ENCODE results near the gene SRP14.

Gene SRP14

GRCh38 chr15:40084650-40085049 is 45.7 kb upstream of the SRP14 start:
- no peaks in the 10 kb centered on the region for H3K79me2 ChIP-seq (ENCODE audit: insufficient read depth, low read depth)
- H3K4me2 ChIP-seq, result no peak overlapping the region
- no peak overlapping the region for H3K9ac ChIP-seq
- H3K27ac ChIP-seq, result no peak overlapping the region
- H3K27me3 ChIP-seq (ENCODE audit: insufficient read depth, low read depth), result no peaks in the 10 kb centered on the region
- no peak for TF ChIP-seq CTCF (conservative IDR thresholded peaks at IDR 0.05; ENCODE audit: low read depth, low read length)
- H3K4me1 ChIP-seq (ENCODE audit: low read depth, poor library complexity, severe bottlenecking), result peaks cover 37% of the 10 kb centered on the region
- no peaks in the 10 kb centered on the region for H3K36me3 ChIP-seq (ENCODE audit: insufficient read depth)
- no peak overlapping the region for H2AFZ ChIP-seq (ENCODE audit: low read depth)
- H3K4me3 ChIP-seq (IDR thresholded peaks at IDR 0.05; ENCODE audit: insufficient read depth, low read depth, low read length), result no peak overlapping the region
- no peaks in the 10 kb centered on the region for H4K20me1 ChIP-seq (ENCODE audit: insufficient read depth)

GRCh38 chr15:40082195-40082883 is 43.4 kb upstream of the SRP14 start:
- Histone ChIP-seq H4K20me1 (ENCODE audit: insufficient read depth) (no peaks in the 10 kb centered on the region), H3K4me3 (IDR thresholded peaks at IDR 0.05; ENCODE audit: insufficient read depth, low read depth, low read length) (no peak overlapping the region), H3K27ac (no peak overlapping the region), H3K4me2 (peak overlapping the region; percentile 40; the same call in 1 of the 2 replicates), H3K9ac (no peak overlapping the region), H3K79me2 (ENCODE audit: insufficient read depth, low read depth) (no peaks in the 10 kb centered on the region), H3K27me3 (ENCODE audit: insufficient read depth, low read depth) (no peaks in the 10 kb centered on the region), H2AFZ (ENCODE audit: low read depth) (peak overlapping the region; percentile 58; the same call in 1 of the 2 replicates), H3K4me1 (ENCODE audit: low read depth, poor library complexity, severe bottlenecking) (peaks cover 16% of the 10 kb centered on the region), H3K36me3 (ENCODE audit: insufficient read depth) (no peaks in the 10 kb centered on the region)
- no peak for TF ChIP-seq CTCF (conservative IDR thresholded peaks at IDR 0.05; ENCODE audit: low read depth, low read length)

GRCh38 chr15:40081691-40082194 is 42.8 kb upstream of the SRP14 start:
- TF ChIP-seq CTCF (conservative IDR thresholded peaks at IDR 0.05; ENCODE audit: low read depth, low read length), result no peak
- Histone ChIP-seq H3K36me3 (ENCODE audit: insufficient read depth) (no peaks in the 10 kb centered on the region), H3K79me2 (ENCODE audit: insufficient read depth, low read depth) (no peaks in the 10 kb centered on the region), H2AFZ (ENCODE audit: low read depth) (peak overlapping the region; percentile 58; the same call in 1 of the 2 replicates), H3K4me3 (IDR thresholded peaks at IDR 0.05; ENCODE audit: insufficient read depth, low read depth, low read length) (no peak overlapping the region), H3K9ac (peak overlapping the region; percentile 4; the same call in 1 of the 2 replicates), H3K27ac (peak overlapping the region; percentile 2; the same call in 1 of the 2 replicates), H3K4me2 (peak overlapping the region; percentile 40; the same call in 1 of the 2 replicates), H4K20me1 (ENCODE audit: insufficient read depth) (no peaks in the 10 kb centered on the region), H3K4me1 (ENCODE audit: low read depth, poor library complexity, severe bottlenecking) (peaks cover 16% of the 10 kb centered on the region), H3K27me3 (ENCODE audit: insufficient read depth, low read depth) (no peaks in the 10 kb centered on the region)

GRCh38 chr15:40080847-40081246 is 41.9 kb upstream of the SRP14 start:
- H3K4me2 ChIP-seq, result peak overlapping the region; percentile 40; the same call in 1 of the 2 replicates
- no peaks in the 10 kb centered on the region for H4K20me1 ChIP-seq (ENCODE audit: insufficient read depth)
- H3K36me3 ChIP-seq (ENCODE audit: insufficient read depth), result no peaks in the 10 kb centered on the region
- H3K9ac ChIP-seq, result no peak overlapping the region
- no peaks in the 10 kb centered on the region for H3K79me2 ChIP-seq (ENCODE audit: insufficient read depth, low read depth)
- no peak for TF ChIP-seq CTCF (conservative IDR thresholded peaks at IDR 0.05; ENCODE audit: low read depth, low read length)
- H3K27ac ChIP-seq, result no peak overlapping the region
- no peaks in the 10 kb centered on the region for H3K27me3 ChIP-seq (ENCODE audit: insufficient read depth, low read depth)
- no peak overlapping the region for H3K4me3 ChIP-seq (IDR thresholded peaks at IDR 0.05; ENCODE audit: insufficient read depth, low read depth, low read length)
- peaks cover 16% of the 10 kb centered on the region for H3K4me1 ChIP-seq (ENCODE audit: low read depth, poor library complexity, severe bottlenecking)
- 0 out of 2 replicates have a peak overlapping the region, but pooled peaks have one; percentile 58 for H2AFZ ChIP-seq (ENCODE audit: low read depth)
